HG03354 (cell line): ENCODE data around the gene CYGB.
"Not testable (repeated sequence)": the region's sequence is repeated elsewhere in the genome, so short reads cannot be mapped to it uniquely, and the experiment has no call there.

Experiments used
- ATAC-seq: cut with Tn5 transposase; IDR thresholded peaks from one replicate; pipeline ENCODE4 v1.9.1; 2021; ENCODE audit warnings: mild to moderate bottlenecking; ENCODE audit not compliant: unreplicated experiment, poor library complexity, severe bottlenecking

Gene CYGB

DNA sequence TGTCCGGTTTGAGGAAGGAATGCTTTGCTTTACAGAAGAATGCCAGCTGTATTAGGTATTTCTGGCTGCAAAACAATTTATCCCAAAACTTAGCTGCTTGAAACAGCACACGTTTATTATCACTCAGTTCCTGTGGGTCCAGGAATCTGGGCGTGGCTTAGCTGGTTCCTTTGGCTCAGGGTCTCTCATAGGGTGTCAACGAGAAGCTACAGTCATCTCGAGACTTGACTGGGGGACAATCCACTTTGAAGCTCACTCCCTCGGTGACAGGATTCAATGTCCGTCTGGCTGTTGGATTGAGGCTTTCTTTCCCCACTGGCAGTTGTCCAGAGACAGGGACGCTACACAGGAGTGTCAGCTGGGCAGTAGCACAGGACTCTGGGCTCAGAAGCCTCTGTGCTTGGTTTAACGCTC is 26.7 kb downstream of the CYGB start:
- no peak for ATAC-seq

DNA sequence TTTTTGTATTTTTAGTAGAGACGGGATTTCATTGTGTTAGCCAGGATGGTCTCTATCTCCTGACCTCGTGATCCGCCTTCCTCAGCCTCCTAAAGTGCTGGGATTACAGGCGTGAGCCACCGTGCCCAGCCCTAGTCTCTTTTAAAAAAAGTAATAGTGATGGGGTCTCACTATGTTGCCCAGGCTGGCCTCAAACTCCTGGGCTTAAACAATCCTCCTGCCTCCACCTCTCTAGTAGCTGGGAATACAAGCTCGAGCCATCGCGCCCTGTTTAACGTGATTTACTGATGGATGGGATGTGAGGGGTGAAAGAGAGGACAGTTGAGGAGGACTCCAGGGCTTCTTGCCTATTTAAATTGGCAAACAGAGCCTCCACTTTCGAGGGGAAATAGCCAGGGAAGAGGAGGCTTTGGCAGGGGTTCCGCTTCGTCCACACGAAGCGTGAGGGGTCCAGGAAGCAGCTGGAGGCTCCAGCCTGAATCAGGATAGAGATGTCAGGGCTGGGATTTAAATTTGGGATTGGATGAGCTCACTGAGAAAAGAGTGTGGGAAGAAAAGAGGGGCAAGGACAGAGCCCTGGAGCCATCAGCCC is 28.9 kb downstream of the CYGB start:
- not testable (repeated sequence) for ATAC-seq

DNA sequence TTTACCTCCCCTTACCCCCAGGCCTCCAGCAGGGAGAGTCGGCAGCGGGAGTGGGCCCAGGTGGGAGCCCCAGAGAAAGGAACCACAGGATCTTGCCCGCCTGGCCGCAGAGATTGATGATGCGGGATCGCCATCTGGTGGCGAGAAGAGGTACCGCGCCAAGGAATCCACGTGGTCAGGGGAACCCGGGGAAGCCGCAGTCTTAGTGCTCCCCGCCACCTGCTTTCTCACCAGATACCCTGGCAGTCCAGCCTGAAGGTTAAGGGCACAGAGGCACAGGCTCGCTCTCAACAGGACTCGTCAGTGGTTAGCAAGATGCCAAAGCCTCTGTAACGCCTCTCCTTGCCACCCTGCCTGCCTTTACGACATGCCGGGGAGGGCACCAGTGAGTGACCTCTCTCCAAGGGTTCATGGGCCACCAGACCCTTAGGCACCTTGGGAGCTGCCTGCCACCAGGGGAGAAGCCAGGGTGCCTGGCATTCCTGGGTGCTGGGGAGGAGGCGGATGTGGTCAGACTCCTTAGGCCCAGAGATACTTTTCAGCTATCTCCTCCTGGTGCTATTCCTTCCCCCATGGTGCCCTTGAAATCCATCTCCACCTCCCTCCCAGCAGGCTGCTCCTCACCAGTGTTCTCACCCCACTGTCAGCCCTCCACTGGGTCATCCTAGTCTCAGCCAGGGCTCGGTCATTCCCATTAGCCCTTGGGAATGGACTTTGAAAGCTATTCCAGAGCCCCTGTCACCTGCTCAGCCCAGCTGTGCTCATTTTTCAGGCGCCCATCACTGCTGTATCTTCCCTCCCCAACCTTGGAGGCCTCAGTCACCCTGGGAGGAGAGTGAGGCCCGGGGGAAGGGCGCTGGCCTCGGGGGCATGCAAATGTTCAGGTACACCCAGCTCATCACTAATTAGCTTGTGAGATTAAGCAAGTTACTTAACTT is 30.8 kb downstream of the CYGB start:
- ATAC-seq: no peak

DNA sequence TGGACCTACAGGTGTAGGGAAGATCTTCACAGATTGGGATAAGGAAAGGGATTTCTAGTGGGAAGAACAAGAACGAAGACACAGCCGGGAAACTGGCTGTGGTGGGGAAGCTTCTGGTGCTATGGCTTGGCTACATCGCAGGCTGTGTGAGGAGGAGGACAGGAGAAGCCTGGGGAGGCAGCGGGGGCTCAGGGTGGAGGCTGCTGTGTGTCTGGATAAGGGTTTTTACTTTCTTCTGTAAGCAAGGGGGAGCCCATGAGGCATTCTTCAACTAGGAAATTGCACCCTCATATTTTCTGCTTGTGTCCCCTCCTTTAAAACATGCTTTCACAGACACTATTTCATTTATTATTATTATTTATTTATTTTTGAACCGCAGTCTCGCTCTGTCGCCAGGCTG is 33.4 kb downstream of the CYGB start:
- no peak for ATAC-seq

DNA sequence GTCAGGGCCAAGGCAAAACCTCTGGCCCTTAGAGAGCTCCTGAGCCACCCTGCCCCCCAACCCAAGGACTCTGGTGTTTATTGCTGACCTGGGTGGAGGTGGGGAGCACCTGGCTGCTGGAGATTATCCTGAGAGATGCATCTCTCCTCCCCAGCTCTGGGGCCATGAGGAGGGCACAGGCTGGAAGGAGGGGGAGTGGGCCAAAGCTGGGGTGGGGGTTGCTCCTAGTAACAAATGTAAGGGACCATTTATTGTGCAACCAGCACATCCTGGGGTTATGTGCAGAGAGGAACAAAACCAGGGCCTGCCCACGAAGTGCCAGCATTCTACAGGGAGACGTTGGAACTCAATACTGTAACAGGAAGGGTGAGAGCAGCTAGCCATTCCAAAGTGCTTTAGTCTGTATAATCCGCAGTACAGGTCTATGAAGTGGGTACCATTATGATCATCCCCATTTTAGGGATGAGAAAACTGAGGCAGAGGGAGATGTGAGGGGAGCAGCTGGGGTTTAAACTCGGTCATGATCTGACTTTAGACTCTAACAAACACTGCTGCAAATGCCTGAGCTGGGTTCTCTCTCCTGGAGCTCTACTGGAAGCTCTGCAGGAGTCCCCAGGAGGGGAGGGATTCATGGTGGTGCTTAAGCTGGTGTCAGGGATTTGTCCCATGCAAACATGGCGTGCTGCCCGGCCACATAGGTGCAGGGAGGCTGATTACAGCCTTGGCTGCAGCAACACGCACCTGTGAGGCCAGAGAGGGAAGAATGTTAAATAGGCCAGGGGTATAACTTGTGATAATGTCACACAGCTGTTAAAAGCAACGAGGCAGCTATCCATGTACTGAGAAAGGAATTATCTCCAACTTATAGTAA is 34.9 kb downstream of the CYGB start:
- ATAC-seq: no peak

DNA sequence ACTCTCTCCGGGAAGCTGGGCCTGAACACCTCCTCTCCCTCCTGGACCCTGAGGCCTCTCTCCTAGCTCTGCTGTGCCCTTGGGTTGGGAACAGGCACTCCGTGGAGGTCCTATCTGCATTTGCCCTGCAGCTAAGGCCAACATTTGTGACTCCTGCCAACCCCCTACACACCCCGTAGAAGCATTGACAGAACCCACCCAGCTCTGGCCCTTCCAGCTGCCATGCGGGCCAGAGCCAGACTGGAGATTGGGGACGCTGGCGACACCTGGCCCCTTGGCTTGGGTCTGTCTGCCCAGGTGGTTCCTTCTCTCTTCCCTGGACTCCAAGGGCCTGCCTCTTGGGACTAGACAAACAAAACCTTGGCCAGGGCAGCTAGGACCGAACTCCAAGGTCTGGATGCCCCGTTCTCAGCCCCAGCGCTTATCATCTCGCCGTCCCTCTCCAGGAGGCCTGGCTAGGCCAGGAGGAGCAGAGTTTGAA is 35.6 kb downstream of the CYGB start:
- no peak for ATAC-seq

DNA sequence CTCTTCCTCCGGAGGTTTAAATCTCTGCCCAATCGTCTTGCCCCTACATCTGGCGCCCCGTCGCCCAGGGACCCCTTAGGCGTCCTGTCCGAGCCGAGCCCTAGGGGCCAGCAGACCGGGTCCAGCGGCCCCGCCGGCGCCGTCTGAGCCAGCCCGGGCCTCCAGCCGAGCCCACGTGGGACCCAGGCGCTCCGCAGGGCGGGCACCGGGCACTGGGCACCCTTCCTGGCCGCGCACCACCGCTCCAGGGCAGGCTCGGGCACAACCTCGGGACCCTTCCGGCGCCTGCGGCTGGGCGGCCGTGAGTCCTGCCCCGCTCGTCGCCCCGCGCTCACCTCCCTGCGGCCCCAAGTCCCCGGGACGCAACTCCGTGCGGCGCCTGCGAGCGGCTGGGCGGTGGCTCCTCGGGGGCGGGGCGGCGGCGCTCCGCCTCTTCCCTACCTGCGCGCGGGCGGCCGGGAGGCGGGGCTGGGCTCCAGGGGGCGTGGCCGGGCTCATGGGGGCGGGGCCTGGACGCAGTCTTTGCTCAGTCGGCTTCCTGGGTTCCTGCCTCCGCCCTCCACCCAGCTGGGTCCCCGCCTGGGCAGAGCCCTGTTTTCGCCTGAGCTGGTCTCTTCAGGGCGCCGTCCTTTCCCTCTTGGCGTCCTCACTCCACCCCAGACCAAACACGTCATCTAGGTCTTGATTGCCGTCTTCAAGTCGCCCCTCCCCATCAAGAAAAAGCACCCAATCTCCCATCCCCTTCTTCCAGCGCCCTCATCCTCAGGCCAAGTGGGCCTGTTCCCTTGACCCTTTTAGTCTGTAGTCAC is 36.3 kb downstream of the CYGB start, which contains the start of gene RHBDF2:
Gene RHBDF2, minus strand, starts transcription at position 406 of the 809 bp plus-strand sequence. CDS start 19,899 bp downstream, outside the sequence.
- peak; percentile 71 for ATAC-seq

DNA sequence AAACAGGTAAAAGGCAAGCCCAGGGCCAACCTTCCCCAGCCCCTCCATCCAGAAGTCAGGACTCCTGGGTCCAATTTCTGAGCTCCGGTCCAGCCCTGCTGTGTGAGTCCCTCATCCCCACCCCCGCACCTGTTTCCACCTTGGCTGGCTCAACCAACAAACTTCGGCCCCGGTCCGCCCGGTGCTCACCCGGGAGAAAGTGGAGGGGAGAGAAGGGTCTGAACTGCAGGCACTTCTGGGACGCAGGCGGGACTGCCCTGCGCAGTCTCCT is 36.8 kb downstream of the CYGB start:
- no peak for ATAC-seq

DNA sequence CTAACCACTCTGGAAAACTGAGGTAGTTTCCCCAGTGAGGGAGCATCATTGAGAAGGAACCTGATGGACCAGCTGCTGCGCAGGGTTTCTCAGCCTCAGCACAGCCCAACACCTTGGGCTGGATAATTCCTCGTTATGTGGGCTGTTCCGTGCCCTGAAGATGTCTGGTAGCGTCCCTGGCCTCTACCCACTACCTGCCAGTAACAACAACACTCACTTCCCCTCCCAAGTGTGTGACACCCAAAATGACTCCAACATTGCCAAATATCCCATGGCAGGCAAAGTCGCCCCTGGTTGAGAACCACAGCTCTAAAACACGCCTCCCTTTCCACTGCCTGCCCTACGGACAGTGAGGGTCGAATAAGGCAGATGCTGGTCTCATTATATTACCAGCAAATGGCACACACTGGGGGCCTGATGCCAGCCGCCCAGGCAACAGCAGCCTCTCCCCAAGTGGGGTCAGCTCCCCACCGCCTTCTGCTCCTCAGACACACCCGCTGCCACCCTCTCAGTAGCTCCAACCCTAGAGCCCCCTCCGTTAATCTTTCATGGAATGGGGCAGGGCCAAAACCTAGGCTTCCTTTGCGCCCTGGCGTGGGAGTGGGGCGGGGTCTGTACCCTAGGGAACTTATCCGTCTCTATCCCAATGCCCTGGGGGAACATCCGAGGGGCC is 37.3 kb downstream of the CYGB start:
- no peak for ATAC-seq

DNA sequence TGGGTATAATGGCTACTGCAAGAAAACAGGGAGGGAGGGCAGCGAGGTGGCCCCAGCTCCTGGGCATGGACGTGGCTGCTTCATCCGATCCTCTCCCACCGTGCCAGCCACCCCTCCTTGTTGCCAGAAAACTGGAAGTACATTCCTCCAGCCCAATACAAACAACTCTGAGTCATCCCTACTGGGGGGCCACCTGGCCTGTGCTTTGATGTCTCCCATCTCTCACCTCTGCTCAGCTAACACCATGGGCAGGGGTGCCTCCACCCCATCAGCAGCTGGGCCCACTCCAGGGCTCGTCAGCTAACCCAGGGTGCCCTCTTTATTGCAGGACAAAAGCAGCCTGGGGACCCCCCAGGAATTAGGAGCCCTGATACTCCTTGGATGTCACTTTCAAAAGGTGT is 38.2 kb downstream of the CYGB start:
- ATAC-seq: no peak

DNA sequence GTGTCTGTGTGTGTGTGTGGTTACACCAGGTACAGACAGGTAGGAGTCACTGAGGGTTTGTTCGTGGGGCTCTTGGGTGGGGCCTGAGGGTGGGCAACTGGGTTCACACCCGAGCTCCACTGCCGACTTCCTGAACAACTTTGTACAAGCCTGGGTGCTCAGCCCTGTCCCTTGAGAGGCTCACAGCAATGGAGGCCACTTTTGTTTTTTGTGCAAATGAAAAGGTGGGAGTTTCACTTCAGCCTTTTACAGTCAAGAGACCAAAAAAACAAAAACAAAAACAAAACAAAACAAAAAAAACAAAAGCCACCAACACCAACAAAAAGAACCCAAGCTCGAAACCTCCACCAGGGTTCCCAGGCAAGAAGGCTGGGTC is 38.6 kb downstream of the CYGB start:
- ATAC-seq: no peak

DNA sequence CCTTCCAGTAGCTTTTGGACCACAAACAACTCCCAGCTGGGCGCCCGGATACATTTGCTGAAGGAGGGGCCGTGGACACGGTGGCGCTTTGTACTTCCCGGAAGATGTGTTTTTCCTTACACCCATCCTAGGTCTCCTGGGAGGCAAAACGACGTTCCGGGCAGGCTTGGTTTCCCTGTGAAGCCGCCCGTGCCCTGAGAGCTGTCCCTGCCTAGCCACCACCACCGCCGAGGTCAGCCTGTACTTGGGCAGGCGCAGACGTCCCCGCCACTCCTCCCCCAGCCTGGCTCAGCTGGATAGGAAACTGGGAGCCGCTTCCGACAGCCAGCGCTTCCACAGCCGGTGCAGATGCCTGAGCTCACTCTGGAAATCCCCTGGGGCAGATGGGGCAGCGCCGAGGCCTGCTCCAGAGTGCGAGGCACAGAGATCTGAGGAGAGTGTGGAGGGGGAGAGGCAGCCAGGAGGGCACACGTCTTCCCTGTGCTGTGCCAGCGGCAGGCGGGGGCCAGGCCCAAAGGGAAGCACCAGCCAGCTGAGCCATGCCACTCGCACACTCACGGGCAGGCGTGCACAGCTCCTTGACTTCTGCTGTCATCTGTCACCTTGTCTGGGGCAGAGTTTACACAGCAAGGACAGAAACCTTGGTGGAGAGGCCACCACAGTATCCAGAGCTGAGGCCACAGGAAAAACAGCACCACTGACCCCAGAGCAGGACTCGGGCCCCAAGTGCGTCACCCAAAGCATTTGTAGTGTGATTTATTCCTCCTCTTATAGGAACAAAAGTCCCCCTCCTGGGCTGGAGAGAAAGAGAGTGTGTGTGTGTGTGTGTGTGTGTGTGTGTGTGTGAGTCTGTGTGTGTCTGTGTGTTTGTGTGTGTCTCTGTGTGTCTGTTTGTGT is 39.3 kb downstream of the CYGB start:
- no peak for ATAC-seq

DNA sequence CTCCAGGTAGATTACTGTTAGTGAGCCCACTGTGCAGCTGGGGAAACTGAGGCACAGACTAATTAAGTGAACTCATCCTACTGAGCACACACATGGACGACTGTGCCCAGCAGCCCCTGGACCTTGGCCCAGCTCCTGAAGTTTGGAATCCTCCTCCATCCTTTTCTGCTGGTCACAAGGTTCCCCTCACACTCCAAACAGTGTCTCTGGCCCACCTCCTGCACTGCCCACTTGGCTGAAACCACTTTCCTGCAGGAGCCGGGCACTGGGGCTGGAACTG is 39.9 kb downstream of the CYGB start:
- ATAC-seq: no peak

DNA sequence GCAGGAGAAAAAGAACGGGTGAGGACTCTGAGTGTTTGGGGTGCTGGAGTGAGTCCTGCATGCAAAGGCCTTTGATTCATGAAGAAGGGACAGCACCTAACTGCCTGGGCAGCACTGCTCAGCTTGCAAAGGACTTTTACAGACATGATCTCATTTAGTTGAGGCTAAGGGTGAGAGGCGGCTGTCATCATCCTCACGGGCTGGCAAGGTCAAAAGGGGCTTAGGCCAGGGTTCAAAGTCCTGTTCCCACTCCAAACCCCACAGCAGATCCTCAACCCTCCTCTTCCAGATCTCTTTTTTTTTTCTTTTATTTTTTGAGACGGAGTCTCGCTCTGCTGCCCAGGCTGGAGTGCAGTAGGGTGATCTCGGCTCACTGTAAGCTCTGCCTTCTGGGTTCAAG is 41.0 kb downstream of the CYGB start:
- ATAC-seq: no peak

DNA sequence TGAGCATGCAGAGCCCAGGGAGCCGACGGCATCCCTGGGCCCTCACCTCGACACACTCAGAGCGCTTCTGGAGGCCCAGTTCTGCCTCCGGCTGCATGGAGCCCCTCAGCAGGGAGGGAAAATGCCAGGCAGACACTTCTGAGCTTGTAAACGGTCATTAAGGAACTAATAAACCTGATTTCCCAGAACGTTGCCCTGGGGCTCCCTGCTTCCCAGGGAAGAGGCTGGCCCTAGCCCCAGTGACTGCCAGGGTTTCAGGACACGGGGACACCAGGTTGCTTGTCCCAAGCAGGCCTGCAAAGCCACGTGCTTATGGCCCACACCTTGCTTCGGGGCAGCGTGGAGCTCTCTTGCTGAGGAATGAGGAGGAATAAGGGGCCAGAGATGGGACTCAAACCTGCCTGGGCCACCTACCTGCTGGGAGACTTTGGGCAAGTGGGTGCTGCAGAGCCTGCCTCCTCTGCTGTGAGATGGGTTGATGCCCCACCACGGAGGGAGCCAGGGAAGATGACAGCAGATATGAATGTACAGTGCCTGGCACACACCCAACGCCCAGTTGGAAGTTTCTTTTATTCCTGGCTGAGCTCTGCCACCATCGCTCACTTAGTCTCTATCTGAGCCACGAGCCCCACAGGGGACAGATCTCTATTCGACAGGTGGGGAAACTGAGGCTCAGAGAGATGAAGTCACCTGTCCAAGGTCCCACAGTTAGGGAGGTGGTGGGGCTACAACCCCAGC is 41.7 kb downstream of the CYGB start:
- no peak for ATAC-seq

DNA sequence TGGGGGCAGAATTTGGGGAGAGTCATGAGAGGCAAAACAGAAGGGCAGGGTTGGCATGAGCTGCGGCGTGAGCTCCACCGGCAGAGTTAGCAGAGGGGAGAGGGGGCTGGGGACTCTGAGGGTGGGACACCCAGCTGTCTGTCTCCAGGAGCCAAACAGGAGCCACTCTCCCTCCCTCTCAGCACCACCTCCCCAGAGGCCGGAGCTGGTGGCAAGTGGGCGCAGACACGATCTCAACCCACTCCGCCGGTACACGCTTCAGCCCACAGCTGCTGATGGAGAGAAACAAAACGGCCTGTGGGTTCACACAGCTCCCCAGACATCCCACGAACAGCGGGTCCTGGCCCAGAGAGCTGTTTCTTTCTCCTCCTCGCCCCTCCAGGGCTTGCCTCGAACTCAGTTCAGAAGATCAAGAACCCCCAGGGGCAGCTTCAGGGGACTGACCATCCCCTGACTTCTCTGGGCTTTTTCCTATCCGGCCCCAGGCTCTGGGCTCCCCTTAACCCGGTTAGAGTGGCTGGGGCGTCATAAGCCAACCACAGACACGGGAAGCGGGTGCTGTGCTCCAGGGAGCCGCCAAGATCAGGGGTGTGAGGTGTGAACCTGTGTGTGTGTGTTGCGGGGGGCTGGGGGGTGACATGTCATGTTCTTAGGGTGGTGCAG is 43.9 kb downstream of the CYGB start:
- no peak for ATAC-seq

DNA sequence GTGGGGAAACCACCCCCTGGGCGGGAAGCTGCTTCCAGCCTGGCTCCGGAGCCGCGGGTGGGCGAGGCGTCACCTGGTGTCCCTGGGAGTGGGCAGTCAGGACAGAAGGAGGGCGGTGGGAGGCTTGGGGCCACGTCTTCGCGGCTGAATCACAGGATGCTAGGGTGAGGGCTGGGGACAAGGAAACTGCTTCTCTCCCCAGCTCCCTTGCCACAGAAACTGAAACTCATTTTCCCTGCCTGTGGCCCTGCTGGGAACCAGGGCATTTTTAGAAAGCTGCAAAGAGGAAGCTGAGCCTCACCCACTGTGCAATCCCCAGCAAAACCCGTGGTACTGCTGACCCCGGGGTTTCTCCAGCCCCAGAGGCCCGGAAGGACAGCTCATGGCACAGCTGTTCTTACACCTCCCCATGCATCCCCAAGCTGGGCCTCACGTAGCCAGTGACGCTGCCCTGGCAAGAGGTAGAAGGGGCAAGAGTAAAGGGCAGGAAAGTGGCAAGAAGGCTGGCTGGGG is 44.5 kb downstream of the CYGB start:
- peak; percentile 47 for ATAC-seq
